DMS53 treated with DMSO at 0.1 percent for 48 hours (cell line): ENCODE results near the gene GABPB2.
"Not testable (repeated sequence)": the region's sequence is repeated elsewhere in the genome, so short reads cannot be mapped to it uniquely, and the experiment has no call there.

Source experiments
- DNase-seq: peaks from one replicate; lab custom pipeline; 2025; ENCODE audit not compliant: unreplicated experiment; lab: John Stamatoyannopoulos, UW

Gene GABPB2

GRCh38 chr1:151059109-151060006 is 11.2 kb upstream of the GABPB2 start, which contains the start of gene CDC42SE1:
CDC42SE1 (minus strand) TSS chr1:151059622; CDS start chr1:151055730, 3,892 bp downstream.
- DNase-seq = peak; percentile 54

DNA sequence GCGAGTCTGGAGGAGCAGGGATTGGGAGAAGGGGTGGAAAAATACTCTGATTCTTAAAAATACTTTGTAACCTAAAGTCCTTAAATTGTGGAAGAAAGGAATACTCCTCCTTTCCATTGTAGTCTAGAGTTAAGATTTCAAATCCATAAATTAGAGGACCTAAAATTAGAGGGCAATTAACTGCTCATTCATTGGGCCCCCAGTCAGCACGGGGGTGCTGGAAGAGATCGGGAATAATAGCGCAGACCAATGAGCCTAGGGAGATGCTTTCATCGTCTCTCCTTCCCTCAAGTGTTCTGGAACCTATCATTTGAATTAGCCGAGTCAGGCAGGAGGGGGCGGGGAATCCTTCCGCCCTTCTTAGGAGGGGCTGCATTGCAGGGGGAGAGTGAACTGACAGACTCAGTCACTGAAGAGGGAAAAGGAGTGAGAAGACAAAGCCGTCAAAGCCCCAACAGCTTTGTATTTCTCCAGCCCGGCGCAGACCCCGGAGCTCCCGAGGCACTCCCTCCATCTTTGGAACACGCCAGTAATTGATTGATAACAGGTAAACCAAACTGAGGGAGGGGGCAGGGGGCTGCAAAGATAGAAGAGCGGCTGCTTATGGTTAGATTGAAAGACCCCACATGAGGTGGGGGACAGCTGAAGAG is 10.4 kb upstream of the GABPB2 start, which contains the start of gene MLLT11:
Gene MLLT11 (plus strand): TSS at position 391 of the 650 bp plus-strand sequence. CDS start 6,828 bp downstream, outside the sequence.
- peak; percentile 54 for DNase-seq

DNA sequence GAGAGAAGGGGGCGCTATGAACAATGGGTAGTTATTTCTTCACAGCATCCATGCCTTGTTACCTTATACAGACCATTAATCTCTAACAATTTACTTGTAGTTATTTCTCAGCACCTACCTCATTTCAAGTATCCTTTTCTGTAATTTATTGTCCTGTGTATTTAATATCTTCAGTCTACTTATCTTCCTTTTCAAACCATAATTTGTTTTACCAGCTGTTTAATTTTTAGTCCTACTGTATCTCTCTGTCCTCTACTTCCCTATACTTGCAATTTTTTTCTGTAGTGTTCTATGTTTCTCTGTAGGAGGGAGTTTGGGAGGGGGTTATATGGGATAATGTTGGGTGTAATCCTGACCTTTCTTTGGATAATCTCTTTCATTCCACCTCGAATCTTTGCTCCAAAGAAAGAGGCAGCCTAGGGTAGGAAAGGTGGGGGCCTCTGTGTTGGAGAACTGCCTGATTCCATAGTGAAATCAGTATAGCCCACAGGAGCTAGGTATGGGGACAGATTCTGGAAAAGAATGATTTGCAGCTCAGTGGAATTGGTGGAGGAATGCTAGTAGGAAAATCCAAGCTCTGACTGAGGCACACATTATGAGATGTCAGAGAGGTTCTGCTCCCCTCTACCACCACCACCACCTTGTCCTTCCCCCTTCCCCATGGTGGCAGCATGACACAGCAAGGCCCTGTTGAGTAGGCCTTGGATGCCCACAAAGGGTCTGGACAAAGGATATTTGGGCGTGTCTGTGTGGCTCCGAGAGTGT is 9.7 kb upstream of the GABPB2 start:
- no peak for DNase-seq

DNA sequence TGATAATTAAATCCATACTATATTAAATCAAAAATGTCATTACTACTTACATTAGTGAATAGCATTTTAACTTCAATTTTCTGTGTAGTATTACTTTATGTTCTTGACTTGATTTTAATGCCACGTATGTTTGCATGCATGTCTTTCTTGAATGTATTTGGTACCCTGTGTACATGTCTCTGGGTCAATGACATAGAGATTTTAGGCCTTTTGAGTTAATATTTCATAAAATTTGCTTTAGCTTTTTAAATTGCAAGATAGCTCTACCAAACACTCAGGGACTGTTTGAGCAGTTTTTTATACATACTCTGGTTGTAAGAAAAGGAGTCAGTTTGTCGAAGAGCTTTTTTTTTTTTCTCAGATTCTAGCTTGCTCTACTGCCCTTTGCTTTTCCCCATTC is 8.9 kb upstream of the GABPB2 start:
- no peak for DNase-seq

DNA sequence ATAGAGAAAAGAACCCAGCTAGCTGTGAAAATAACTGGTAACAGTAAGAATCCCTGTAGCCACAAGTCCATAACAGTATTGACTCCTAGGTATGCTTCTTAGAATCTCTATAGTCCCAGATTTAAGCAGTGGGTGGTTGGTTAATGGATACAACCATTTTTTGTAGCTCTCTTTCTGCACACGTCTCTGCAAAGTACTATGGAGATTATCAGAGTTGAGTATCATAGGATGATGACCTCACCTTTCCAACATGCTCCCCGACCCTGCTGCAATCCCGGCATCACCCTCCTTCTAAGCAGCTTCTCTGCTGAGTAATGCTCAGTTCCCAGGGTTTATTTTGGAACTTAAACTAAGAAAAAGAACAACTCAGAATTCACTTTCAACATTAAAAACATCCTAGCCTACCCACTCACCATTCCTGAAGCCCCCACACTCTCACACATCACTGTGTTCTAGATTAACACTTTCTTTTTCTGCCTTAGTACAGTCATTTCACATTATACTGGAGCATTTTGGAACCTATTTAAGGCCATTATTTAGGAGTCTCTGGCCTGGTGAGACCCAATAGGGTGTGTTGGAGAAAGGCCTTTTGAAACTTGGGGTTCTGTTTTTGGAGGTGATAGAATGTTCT is 7.7 kb upstream of the GABPB2 start:
- no peak for DNase-seq

- DNase-seq = no peak
Observed at GRCh38 chr1:151065089-151065645, 5.4 kb upstream of the GABPB2 start.

GRCh38 chr1:151067185-151067584 is 3.4 kb upstream of the GABPB2 start:
- DNase-seq = no peak

GRCh38 chr1:151069103-151069486 is 1.5 kb upstream of the GABPB2 start:
- peak; percentile 92 for DNase-seq

DNA sequence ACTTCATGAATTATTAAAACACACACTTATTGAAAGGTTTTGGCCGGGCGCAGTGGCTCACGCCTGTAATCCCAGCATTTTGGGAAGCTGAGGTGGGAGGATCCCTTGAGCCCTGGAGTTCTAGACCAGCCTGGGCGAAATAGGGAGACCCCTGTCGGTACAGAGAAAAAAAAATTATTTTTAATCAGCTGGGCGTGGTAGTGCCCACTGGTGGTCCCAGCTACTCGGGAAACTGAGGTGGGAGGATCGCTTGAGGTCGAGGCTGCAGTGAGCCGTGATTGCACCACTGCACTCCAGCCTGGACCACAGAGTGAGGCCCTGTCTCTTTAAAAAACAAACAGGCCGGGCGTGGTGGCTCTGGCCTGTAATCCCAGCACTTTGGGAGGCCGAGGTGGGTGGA is 1.7 kb downstream of the GABPB2 start:
- no peak for DNase-seq

DNA sequence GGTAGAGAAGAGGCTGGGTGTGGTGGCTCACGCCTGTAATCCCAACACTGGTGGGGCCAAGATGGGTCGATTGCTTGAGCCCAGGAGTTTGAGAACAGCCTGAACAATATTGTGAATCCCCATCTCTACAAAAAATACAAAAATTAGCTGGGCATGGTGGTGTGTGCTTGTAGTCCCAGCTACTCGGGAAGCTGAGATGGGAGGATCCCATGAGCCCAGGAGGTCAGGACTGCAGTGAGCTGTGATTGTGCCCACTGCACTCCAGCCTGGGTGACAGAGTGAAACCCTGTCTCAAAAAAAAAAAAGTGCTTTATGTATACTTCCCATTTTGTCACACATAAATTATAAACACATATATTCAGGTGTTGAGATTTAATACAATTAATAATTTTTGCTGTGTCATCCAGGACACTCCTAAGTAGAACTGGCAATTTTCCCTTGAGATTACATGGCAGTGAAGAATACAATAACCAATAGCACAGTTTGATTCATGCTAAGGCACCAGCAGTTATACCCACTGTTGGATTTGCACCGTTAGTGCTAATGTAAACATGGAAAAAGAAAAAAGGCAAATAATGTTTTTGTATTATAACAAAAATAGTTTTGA is 15.5 kb downstream of the GABPB2 start:
- DNase-seq = no peak

DNA sequence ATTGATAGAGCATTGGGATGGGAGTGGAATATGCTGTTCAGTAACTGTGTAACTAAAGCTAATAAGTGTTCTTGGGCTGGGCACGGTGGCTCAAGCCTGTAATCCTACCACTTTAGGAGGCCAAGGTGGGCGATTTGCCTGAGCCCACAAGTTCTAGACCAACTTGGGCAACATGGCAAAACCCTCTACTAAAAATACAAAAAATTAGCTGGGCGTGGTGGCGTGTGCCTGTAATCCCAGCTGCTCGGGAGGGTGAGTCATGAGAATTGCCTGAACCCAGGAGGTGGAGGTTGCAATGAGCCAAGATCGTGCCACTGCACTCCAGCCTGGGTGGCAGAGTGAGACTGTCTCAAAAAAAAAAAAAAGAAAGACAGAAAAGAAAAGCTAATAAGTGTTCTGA is 26.9 kb downstream of the GABPB2 start:
- not testable (repeated sequence) for DNase-seq

DNA sequence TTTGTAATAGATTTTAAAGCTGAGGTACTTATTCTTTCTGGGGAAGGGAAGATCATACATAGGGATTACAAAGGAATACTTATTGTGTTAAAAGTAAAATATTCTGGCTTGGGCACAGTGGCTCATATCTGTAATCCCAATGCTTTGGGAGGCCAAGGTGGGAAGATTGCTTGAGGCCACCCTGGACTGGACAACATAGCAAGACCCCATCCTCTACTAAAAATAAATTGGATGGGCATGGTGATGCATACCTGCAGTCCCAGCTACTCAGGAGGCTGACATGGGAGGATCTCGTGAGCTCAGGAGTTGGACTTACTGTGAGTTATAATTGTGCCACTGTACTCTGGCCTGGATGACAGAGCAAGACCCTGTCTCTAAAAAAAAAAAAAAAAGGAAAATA is 27.6 kb downstream of the GABPB2 start:
- DNase-seq = no peak

DNA sequence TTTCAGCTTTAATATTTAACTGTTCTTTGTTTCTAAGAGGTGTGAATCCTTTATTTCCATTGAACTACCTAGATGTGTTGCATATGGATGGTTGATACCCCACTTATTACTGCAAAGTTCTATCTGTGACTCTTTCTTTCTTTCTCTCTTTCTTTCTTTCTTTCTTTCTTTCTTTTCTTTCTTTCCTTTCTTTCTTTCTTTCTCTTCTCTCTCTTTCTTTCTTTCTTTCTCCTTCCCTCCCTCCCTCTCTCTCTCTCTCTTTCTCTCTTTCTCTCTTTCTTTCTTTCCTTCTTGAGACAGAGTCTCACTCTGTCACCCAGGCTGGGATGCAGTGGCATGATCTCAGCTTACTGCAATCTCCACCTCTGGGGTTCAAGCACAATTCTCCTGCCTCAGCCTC is 34.1 kb downstream of the GABPB2 start:
- DNase-seq = no peak

- no peak for DNase-seq
Observed at GRCh38 chr1:151106894-151107293, 36.3 kb downstream of the GABPB2 start.

GRCh38 chr1:151108331-151108730 is 37.8 kb downstream of the GABPB2 start:
- DNase-seq = no peak

DNA sequence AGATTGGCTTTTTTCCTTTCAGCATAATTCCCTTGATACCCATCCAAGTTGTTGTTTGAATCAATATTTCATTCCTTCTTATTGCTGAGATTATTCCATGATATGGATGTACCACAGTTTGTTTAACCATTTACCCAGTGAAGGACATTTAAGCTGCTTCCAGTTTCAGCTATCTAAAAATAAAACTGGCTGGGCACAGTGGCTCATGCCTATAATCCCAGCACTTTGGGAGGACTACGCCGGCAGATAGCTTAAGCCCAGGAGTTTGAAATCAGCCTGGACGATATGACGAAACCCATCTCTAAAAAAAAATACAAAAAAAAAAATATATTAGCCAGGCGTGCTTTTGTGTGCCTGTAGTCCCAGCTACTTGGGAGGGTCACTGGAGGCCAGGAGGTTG is 43.3 kb downstream of the GABPB2 start:
- no peak for DNase-seq

GRCh38 chr1:151124763-151125403 is 54.3 kb downstream of the GABPB2 start:
- no peak for DNase-seq

- no peak for DNase-seq
Observed at GRCh38 chr1:151128800-151129199, 58.2 kb downstream of the GABPB2 start.

GRCh38 chr1:151130987-151131586 is 60.5 kb downstream of the GABPB2 start:
- DNase-seq = peak; percentile 81
